HL-60 (cell line): ENCODE results near the gene TRMT61A.

Experiments
- CTCF ChIP-seq: IDR thresholded peaks from one replicate; pipeline ENCODE4 v1.5.1; 2011; ENCODE audit warnings: low read length, control low read depth, inconsistent platforms; ENCODE audit not compliant: insufficient read depth
- TF ChIP-seq, protein P1 (sequence below): IDR thresholded peaks from 2 replicates; pipeline ENCODE4 v1.6.1; 2012; ENCODE audit warnings: low read depth; ENCODE audit not compliant: insufficient replicate concordance

GRCh38 chr14:103504991-103505565 is 23.9 kb upstream of the TRMT61A start:
- TF ChIP-seq, protein P1, sequence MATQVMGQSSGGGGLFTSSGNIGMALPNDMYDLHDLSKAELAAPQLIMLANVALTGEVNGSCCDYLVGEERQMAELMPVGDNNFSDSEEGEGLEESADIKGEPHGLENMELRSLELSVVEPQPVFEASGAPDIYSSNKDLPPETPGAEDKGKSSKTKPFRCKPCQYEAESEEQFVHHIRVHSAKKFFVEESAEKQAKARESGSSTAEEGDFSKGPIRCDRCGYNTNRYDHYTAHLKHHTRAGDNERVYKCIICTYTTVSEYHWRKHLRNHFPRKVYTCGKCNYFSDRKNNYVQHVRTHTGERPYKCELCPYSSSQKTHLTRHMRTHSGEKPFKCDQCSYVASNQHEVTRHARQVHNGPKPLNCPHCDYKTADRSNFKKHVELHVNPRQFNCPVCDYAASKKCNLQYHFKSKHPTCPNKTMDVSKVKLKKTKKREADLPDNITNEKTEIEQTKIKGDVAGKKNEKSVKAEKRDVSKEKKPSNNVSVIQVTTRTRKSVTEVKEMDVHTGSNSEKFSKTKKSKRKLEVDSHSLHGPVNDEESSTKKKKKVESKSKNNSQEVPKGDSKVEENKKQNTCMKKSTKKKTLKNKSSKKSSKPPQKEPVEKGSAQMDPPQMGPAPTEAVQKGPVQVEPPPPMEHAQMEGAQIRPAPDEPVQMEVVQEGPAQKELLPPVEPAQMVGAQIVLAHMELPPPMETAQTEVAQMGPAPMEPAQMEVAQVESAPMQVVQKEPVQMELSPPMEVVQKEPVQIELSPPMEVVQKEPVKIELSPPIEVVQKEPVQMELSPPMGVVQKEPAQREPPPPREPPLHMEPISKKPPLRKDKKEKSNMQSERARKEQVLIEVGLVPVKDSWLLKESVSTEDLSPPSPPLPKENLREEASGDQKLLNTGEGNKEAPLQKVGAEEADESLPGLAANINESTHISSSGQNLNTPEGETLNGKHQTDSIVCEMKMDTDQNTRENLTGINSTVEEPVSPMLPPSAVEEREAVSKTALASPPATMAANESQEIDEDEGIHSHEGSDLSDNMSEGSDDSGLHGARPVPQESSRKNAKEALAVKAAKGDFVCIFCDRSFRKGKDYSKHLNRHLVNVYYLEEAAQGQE = no peak
- TF ChIP-seq CTCF = no peak
